HG03280 (cell line): ENCODE data around the gene TAOK1.

Source experiments
- ATAC-seq: cut with Tn5 transposase; IDR thresholded peaks from one replicate; pipeline ENCODE4 v1.9.1; 2021; ENCODE audit warnings: mild to moderate bottlenecking, moderate library complexity; ENCODE audit not compliant: unreplicated experiment

Gene TAOK1

DNA sequence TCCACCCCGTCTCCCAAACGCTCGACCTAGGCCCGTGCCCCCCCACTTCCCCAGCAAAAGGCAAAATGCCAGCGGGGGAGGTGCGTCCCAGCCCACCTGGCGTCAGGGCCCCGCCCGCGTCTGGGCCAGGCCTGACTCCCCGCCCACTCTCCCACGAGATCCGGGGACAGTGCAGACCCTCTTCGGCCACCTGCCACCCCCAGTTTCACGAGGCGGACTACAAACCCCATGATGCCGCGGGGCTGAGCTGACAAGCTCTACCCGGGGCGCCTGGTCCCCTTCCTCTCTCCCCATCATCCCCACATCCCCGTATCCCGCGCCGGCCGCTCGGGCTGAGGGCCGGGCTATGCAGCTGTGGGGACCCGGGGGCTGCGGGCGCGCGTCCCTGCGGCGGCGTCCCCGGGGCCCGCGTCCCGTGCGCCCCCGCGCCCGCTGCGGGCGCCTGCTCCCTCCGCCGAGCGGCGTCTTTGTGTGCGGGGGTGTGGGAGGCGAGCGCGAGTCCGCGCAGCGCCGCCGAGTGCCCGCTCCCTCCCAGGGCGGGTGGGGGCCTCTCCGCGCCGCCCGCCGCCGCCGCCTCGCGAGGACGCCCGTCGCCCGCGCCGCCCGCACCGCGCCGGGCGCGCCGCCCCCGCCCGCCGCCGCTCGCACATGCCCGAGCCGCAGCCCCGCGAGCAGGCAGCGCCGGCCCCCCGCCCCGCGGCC lies 202.8 kb downstream of the TAOK1 start, which contains the start of gene ANKRD13B:
Gene ANKRD13B, plus strand, starts transcription at position 283 of the 702 bp plus-strand sequence. CDS start 490 bp downstream, outside the sequence.
- ATAC-seq = no peak

DNA sequence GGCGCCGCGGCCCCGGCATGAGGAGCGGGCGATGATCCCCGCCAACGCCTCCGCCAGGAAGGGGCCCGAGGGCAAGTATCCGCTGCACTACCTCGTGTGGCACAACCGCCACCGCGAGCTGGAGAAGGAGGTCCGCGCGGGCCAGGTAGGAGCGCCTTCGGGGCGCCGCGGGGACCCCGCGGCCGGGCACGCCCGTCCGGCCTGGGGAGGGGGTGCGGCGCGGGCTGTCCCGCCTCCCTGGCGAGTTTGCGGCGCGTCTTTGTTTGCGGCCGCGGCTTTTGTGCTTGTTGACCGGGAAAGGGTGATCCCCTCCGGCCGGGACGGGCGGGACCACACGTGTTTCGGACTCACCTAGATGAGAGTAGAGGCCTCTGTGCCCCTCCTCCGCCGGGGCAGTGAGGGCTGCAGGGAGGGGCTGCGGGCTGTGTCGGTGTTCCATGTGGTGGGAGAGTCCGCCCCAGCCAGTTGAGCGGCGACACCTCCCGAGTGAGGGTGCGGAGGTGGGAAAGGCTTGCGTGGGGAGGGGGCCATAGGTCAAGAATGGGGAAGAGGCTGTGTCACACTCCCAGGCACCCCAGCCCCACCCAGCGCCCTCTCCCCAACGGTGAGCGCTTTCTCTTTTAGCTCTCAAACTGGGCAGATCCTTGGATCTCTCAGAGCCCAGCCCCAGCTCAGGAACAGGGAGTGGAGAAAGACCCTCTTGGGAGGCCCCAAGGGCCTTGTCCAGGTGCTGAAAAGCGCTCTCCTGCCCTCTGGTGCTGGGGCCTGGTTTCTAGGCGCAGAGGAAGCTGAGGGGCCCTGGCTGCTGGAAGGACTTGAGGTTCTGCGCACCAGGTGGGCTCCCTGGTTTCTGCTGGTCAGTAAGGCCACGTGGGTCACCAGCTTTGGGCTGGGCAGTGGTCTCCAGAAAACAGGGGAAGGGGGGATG lies 203.7 kb downstream of the TAOK1 start:
- ATAC-seq = no peak

DNA sequence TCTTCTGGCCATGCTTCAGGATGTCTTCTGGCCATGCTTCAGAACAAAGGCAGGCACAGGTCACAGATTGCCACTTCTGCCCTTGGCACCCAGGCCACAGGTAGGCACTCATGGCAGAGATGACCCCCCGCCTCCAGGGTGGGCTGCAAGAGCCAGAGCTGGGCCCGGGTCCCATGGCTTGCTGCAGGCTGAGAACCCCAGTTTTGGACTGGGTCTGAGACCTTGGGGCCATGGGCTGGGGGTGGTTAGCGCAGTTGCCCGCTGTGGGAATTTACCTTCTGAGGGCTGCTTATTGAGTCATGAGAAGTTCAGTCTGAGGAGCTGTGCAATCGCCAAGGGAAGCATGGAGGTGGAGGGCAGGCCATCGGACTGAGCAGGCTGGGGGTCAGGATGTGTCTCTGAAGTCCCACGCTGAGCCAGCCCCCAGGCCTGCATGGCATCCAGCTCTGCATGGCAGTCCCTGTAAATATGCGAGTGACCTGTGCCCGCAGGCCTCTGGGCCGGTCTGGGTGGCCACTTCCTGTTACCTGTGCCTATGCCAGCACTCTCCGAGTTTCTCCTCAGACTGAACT lies 204.4 kb downstream of the TAOK1 start:
- no peak for ATAC-seq

DNA sequence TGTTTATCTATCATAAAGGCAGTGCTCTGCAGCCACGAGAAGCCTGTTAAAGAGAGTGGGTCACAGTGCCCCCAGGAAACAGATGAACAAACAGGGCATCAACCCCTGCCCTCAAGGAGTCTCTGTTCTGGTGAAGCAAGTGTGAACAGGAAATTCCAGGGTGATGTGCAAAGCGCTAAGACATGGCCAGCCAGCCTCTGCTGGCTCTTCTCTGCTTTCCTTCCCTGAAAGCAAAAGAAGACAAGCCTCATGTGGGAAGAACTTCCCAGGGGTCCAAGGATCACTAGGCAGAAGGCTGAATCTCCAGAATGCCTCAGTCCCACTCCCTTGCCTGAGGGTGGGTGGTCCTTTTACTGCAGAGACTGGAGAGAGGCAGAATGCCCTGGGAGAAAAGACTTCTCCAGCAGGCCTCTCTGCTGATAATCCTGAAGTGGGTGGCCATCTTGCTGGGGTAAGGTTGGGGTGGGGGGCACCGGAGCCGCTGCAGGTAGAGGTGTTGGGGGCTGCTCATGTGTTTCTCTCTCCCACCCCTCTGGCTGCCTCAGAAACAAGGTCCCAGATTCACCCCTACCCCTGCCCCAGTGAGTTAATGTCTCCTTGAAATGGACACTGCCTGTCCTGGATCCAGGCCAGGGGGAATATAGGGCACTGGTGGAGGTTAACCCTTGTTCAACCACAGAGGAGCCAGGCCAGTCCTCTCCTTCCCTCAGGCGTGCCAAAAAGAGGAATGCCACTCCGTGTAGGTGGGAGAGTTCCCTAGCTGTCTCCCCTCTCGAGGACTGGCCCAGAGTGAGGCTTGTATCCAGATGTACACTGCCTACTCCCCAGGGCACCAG lies 205.2 kb downstream of the TAOK1 start:
- ATAC-seq = no peak

DNA sequence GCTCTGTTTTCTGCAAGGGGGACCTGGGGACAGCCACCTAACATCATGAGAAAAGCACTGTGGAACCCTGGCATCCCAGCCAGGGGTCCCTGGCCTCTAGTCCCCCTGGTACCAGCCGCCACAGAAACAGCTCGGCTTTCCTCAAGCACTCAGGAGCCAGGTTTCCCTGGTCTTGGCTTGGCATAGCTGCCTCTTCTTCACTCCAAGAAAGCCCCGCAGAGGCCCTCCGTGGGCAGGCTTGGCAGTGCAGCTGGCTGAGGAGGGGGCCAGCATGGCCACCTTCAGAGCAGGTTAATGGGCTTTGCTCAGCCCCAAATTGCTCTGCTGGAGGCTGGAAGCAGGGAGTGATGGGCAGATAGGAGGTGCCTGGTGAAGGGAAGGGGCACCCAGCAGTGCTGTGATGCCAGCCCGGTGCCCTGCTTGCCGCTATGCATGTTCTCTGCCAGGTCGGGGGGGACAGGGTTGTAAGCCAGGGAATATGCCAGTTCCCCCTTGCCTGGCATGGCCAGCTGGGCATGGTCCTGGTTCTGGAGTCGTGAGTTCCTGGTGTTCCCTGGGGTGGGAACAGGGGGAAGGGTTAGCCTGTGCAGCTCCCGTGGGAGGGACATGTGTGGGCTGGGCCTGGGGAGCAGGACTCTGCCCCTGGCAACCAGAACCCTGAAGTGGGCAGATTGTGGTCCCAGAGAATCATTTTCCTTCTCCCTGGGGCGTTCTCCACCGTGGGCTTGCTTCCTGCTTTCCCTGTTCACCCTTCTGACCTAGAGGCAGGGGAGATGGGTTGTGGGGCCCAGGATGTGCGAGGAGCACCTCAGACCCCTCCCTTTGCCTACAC lies 206.0 kb downstream of the TAOK1 start:
- no peak for ATAC-seq

DNA sequence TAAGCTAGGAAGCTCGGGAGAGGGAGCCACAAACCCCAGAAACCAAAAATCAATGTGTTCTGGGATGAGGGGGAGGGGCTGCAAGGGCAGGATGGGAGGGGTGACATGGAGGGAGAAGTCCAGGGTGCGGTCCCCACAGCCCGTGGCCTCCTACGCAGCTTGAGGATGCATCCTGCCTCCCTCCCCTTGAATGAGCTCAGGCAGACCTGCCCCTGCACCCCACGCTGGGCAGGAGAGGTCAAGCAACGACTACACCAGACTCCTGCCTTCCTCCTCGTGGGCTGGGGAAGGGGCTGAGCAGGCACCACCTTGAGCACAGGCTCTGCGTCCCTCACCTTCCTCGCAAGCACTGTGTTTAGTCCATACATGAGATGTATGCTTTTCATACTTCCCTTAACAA lies 206.6 kb downstream of the TAOK1 start:
- no peak for ATAC-seq

DNA sequence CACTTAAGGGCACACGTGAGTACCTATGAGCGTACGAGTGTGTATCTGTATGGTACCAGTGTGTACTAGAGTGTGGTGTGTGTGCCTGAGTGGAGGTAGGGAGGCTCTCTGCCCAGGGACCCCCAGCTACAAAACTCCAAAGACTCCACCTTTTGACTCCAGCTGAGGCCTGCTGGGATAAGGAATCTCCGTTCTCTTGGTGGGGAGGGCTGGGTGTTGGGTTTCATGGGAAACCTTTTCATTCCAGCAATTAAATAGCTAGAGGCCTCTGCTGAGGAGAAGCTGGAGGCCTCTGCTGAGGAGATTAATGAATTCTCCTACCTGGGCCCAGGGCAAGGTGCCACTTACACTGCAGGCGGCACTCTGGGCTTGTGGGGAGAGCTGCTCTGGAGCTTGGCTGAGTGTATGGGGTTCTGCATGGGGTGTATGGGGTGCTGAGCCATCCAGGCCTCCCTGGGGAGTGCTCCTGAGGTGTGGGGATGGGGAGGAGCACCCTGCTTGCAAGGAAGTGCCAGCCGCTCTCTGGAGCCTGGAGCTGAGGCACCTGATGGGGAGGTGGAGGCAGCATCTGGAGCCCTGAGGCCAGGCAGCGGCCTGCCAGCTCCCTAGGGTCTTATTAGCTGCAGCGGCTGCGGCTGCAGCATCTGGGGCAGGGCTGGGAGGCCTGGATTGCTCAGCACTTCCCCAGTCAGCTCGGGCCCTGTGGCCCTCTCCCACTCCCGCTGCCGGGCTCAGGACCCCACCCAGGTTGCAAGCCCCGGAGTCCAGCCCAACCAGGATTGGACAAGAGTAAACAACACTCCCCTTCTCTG lies 207.4 kb downstream of the TAOK1 start:
- no peak for ATAC-seq
